Vein endothelial cell (primary cell): Measurements from ENCODE around the gene ALPI. TPM values are rescaled to one million over a fixed set of nuclear protein-coding genes. Genes with fewer than 3 reads are reported as not detected.

Source experiments
- total RNA-seq: library from RNA; depleted of rRNA; stranded (reverse); fragments of >200 nt; gene quantifications from 2 replicates; pipeline ENCODE4 v1.2.3, GENCODE V29; 2012

The ALPI gene
- not detected in 2 replicates for total RNA-seq

DNA sequence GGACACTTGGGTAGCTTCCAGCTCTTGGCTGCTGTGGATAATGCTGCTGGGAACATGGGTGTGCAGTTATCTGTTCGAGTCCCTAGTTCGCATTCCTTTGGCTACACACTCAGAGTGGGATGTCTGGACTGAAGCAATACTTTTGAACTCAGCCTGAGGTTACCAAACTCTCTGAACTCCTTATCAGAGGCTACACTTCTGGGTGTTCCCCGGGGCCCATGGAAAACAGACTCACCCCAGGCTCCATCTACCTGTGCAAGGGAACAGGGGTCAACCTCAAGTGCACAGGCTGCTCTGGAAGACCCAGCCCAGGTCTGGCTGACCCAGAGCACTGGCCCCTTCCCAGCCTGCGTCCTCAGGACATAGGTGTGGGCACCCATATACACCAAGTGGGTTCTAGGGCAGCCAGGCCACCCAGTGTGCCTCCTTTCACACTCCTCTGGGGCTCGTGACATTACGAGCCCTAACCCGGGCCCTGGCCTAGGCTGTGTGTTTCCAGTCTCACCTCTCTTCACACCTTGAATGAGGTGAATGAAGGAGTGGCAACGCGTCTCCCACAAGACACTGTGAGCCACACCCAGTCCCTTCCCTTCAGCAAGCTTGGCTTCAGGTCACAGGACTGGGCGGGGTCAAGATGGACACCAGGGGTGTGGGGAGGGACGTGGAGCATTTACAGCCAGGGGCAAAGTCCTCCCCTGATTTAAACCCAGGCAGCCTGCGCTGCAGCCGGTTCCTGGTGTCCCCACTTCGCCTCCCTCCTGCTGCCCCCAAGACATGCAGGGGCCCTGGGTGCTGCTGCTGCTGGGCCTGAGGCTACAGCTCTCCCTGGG, at the start of gene ALPI:
ALPI (plus strand) TSS at position 728 of the 830 bp plus-strand sequence; CDS start at position 775, 47 bp downstream.

DNA sequence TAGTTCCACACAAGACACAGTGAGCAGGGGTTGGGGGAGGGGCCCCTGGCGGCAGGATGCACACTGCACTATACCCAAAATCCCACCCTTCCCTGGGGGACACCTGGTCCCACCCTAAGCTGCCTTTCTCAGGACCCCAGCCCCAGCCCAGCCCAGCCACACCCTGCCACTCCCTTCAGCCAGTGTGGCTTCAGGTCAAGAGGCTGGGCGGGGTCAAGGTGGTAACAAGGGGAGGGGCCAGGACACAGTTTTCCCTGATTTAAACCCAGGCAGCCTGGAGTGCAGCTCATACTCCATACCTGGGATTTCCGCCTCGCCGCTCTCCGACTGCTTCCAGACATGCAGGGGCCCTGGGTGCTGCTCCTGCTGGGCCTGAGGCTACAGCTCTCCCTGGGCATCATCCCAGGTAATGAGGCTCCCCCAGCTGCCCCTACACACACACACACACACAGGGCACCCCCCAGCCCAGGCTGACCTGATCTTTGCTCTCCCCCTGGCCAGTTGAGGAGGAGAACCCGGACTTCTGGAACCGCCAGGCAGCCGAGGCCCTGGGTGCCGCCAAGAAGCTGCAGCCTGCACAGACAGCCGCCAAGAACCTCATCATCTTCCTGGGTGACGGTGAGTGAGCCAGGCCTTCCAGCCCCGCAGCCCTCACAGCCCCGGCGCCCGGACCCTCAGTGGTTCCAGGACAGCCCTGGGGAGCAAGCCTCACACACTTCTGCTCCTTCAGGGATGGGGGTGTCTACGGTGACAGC, 49.2 kb upstream of the ALPI start, which contains the start of gene ALPG:
ALPG (plus strand) TSS at position 289 of the 755 bp plus-strand sequence; CDS start at position 340, 51 bp downstream.

DNA sequence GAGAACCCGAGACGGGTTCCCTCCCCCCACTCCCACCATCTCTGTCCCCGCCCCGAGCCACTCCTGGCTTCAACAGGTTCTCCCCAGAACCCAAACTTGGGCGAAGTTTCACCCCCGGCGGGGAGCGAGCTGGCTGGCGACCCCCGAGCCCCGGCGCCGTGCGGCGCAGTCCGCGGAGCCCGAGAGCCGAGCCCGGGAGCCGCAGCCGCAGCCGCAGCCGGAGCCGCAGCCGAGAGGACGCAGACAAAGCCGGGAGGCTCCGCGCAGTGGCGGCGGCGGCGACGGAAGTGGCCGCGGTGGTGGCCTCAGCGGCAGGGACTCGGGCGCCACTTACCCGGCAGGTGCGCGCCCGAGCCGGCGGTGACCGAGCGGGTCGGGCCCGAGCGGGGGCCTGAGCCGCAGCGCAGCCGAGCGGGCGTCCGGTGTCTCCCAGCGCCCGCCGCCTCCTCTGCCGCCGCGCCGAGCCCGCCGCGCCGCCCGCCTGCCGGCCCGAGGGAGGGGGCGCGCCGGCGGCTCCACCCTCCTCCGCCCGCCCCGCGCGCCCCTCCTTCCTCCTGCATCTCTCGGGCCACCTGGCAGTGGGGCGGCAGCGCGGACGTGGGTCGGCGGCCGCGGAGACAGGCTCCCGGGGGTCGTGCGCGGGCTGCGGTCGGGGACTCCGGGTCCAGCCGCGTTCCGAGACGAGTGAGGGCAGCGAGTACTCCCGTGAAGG, 31.6 kb downstream of the ALPI start, which contains the start of gene ECEL1:
ECEL1 (minus strand) TSS at position 450 of the 712 bp plus-strand sequence. CDS start 1,181 bp downstream, outside the sequence.

Other genes starting within 250 kb of the ALPI start
- gene ALPP, start 77.4 kb upstream of the ALPI start, total RNA-seq, result not detected in 2 replicates
- not detected in 2 replicates for gene ALPG, start 49.3 kb upstream of the ALPI start, total RNA-seq
- gene ECEL1, start 31.7 kb downstream of the ALPI start, total RNA-seq, result not detected in 2 replicates
- not detected in 2 replicates for gene PRSS56, start 64.2 kb downstream of the ALPI start, total RNA-seq
- gene CHRND, start 70.0 kb downstream of the ALPI start, total RNA-seq, result not detected in 2 replicates
- not detected in 2 replicates for gene CHRNG, start 83.5 kb downstream of the ALPI start, total RNA-seq
- gene TIGD1, start 94.4 kb downstream of the ALPI start, total RNA-seq, result 4.6 and 6.0 TPM in 2 replicates
- gene EIF4E2, start 94.5 kb downstream of the ALPI start, total RNA-seq, result 97.3 and 100 TPM in 2 replicates
- under 0.01 and 0.19 TPM in 2 replicates for gene EFHD1, start 177.5 kb downstream of the ALPI start, total RNA-seq
- gene GIGYF2, start 241.2 kb downstream of the ALPI start, total RNA-seq, result 43.4 and 53.1 TPM in 2 replicates